ENCODE data around the gene PRR23E. TPM values are rescaled to one million over a fixed set of nuclear protein-coding genes. Genes with fewer than 3 reads are reported as not detected.

Gene PRR23E
- total RNA-seq, 1 experiment from 2014 or later: not detected

DNA sequence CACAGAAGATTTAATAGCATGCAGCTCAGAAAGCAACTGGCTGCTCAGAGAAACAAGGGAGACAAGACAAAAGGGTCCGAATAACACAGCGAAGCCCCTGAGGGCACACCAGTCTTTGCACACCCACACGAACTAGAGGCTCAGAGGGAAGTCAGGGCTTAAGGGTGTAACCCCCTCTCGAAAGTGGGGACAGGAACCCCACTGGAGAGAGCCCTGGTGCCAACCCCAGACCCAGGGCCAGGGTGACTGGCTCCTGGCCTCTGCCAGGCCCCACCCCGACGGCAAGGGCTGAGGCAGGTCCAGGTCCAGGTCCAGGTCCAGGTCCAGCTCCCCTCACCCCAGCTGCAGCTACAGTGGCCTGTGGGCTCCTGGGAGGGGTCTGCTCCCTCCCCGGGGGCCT, 10.5 kb upstream of the PRR23E start:
- Histone ChIP-seq H3K9me3 (ENCODE audit: low read length) (no peaks in the 10 kb centered on the region), H3K79me2 (ENCODE audit: low read length) (no peaks in the 10 kb centered on the region), H3F3A (ENCODE audit: low read length, unreplicated experiment) (no peaks in the 10 kb centered on the region), H3K9ac (ENCODE audit: low read length) (no peak overlapping the region), H3K4me2 (ENCODE audit: low read length) (no peak overlapping the region), H3K9me2 (replicated peaks; ENCODE audit: low read length) (no peaks in the 10 kb centered on the region), H3K36me3 (ENCODE audit: low read depth, low read length) (no peaks in the 10 kb centered on the region), H3K27me3 (ENCODE audit: low read length) (no peaks in the 10 kb centered on the region), H3K27ac (ENCODE audit: low read length) (no peak overlapping the region), H2AFZ (ENCODE audit: low read length) (no peak overlapping the region), H3K4me3 (ENCODE audit: low read length) (no peak overlapping the region), H3K4me1 (ENCODE audit: insufficient read depth, low read length) (no peaks in the 10 kb centered on the region), H4K20me1 (ENCODE audit: low read length) (no peaks in the 10 kb centered on the region)
- ChIA-PET CTCF (no interaction called here), POLR2A (ENCODE audit: unreplicated experiment) (no interaction called here)
- no TSS peak for BruUV-seq (replicated peaks)
- DNase-seq (no peak), ATAC-seq (no peak)
- intact Hi-C loops (cut with micrococcal nuclease): no loop called here
- TF ChIP-seq EZH2 (IDR thresholded peaks at IDR 0.05; ENCODE audit: low read length, unreplicated experiment): no peak
- no peak for TF ChIP-seq EZH2phosphoT487 (IDR thresholded peaks at IDR 0.05; ENCODE audit: borderline replicate concordance, low read length)
- TF ChIP-seq, protein P1, sequence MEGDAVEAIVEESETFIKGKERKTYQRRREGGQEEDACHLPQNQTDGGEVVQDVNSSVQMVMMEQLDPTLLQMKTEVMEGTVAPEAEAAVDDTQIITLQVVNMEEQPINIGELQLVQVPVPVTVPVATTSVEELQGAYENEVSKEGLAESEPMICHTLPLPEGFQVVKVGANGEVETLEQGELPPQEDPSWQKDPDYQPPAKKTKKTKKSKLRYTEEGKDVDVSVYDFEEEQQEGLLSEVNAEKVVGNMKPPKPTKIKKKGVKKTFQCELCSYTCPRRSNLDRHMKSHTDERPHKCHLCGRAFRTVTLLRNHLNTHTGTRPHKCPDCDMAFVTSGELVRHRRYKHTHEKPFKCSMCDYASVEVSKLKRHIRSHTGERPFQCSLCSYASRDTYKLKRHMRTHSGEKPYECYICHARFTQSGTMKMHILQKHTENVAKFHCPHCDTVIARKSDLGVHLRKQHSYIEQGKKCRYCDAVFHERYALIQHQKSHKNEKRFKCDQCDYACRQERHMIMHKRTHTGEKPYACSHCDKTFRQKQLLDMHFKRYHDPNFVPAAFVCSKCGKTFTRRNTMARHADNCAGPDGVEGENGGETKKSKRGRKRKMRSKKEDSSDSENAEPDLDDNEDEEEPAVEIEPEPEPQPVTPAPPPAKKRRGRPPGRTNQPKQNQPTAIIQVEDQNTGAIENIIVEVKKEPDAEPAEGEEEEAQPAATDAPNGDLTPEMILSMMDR (conservative IDR thresholded peaks at IDR 0.05; ENCODE audit: low read depth, low read length): no peak

DNA sequence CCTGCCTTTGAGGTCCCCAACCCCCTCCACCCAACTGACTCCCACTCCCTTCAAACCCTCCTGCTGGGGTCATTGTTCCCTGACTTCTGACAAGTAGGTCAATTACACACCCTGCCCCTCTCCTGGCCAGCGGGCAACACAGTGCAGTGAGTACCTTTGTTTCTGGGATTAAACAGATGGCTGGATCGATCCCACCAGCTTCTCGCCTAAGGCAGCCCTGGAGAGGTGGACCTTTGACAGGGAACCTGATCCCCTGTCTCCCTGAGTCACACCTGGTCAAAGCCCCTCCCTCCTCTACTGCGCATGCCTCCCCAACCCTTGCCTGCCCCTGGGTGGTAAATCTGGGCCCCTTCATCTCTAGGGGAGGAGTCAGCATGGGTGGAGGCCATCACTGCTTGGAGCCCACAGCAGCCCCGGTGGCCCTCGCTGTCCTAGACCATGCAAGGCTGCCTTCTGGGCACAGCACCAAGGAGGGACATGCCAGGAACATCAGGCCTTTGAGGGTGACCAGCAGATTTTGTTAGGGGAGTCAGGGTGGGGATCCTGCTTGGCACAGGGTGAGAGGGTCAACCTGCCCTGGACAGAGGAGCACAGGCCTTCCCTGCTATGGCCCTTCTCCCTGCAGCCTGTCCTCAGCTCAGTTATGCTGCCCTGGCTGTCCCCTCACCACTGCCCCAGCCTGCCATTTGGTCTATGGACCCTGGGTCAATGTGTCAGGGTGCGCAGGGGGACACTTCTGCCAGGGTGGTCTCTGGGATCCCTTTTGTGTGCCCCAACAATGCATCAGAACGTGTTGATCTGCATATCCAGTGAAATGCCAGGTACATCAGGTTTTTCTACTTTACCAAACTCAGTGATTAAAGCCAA, 9.8 kb upstream of the PRR23E start:
- intact Hi-C loops (cut with micrococcal nuclease): no loop called here
- ATAC-seq: no peak
- CTCF ChIA-PET: no interaction called here

More for the DNA sequence above, 9.8 kb upstream of the PRR23E start:
- Histone ChIP-seq H2AFZ (ENCODE audit: low read length) (no peak overlapping the region), H3K36me3 (ENCODE audit: low read depth, low read length) (no peaks in the 10 kb centered on the region), H3K4me2 (ENCODE audit: low read length) (no peak overlapping the region), H3K27ac (ENCODE audit: low read length) (no peak overlapping the region), H3F3A (ENCODE audit: low read length, unreplicated experiment) (no peaks in the 10 kb centered on the region), H3K9me2 (replicated peaks; ENCODE audit: low read length) (no peaks in the 10 kb centered on the region), H3K4me1 (ENCODE audit: insufficient read depth, low read length) (no peaks in the 10 kb centered on the region), H3K27me3 (ENCODE audit: low read length) (no peaks in the 10 kb centered on the region), H3K9ac (ENCODE audit: low read length) (no peak overlapping the region), H3K9me3 (ENCODE audit: low read length) (no peaks in the 10 kb centered on the region), H3K79me2 (ENCODE audit: low read length) (no peaks in the 10 kb centered on the region), H3K4me3 (ENCODE audit: low read length) (no peak overlapping the region), H4K20me1 (ENCODE audit: low read length) (no peaks in the 10 kb centered on the region)
- peak; percentile 1 for DNase-seq
- POLR2A ChIA-PET (ENCODE audit: unreplicated experiment): no interaction called here
- TF ChIP-seq EZH2 (IDR thresholded peaks at IDR 0.05; ENCODE audit: low read length, unreplicated experiment): no peak
- no peak for TF ChIP-seq EZH2phosphoT487 (IDR thresholded peaks at IDR 0.05; ENCODE audit: borderline replicate concordance, low read length)
- TF ChIP-seq, protein P1 (conservative IDR thresholded peaks at IDR 0.05; ENCODE audit: low read depth, low read length): no peak
- no TSS peak for BruUV-seq (replicated peaks)

Measured in PC-3 (cell line).